ENCODE results near the gene ODF2L.

- no peak for TF ChIP-seq CTCF (conservative IDR thresholded peaks at IDR 0.05)
- no peak for TF ChIP-seq ZFX (IDR thresholded peaks at IDR 0.05)
These were observed 33.7 kb upstream of the ODF2L start for GRCh38 chr1:86429835-86430234.

All from C4-2B (cell line).